ENCODE results near the gene CDH23. TPM values are rescaled to one million over a fixed set of nuclear protein-coding genes. Genes with fewer than 3 reads are reported as not detected.

CDH23 gene
- total and polyA plus RNA-seq, 2 of the 8 experiments (the other 6 are each of a cell fraction or from before 2014, with no cell fraction given), result 1.9 to 4.9 TPM

DNA sequence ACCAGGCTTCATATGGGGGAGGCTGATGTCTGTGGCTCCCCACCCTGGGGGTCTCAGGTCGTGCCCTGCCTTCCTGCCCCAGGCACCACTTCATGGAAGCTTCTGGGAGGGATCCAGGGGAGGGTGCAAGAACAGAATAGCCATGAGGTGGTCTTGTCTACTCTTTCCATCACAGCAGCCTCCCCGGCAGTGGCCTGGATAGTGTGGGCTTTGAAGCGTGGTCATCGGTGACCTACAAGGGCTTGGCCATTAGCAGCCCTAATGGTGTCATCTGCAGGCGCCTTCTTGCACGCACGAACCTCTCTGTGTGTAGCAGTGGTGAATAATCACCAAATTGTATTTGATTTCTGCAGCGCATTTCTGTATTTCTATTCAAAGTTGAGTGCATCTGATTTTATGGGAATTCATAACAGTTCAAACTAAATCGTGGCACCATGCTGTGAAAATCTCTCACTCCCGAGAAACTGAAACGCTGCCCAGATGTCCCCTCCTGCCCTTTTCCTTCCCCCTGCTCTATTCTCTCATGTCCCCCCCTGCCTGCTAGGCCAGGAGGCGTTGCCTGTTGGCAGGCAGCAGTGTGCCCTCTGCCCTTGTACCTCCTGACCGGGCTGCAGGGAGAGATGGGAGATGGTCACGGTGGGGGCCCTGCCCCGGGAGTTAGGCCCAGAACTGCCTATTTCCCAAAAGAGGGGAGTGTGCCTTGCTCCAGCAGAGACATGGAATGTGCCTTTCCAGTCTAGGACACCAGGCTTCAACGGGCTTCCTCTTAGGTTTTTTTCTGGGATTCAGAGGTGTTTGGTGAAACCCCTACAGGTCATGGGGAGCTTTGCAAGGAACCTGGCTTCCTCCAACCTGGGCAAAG, 34.8 kb downstream of the CDH23 start:
- Histone ChIP-seq H2AFZ (ENCODE audit: low read length) (no peak overlapping the region), H2BK15ac (ENCODE audit: low read length) (no peak overlapping the region), H4K91ac (replicated peaks; ENCODE audit: insufficient read length, low read length) (no peak overlapping the region), H4K20me1 (replicated peaks in 1 of 2; ENCODE audit: control insufficient read depth in 1 of 2, insufficient read depth in 2 of 2, low read length in 2 of 2) (peaks cover 0 to 6% of the 10 kb centered on the region in 2 experiments), H3K79me2 (ENCODE audit: control insufficient read depth in 1 of 2, insufficient read depth in 2 of 2, low read length in 2 of 2) (no peaks in the 10 kb centered on the region), H3K23me2 (ENCODE audit: low read depth, low read length) (peaks cover 4% of the 10 kb centered on the region; the same call in 1 of the 2 replicates), H3K4me1 (replicated peaks in 1 of 4; ENCODE audit: control insufficient read depth in 3 of 4, insufficient read depth in 4 of 4, low read length in 3 of 4) (peaks cover 0 to 2% (median 0%) of the 10 kb centered on the region in 4 experiments; a peak in 2 of 7 replicates), H2AK5ac (ENCODE audit: low read depth, low read length) (no peak overlapping the region), H3K9me3 (ENCODE audit: insufficient read depth in 2 of 2, low read depth in 1 of 2, low read length in 1 of 2) (no peaks in the 10 kb centered on the region), H2BK5ac (ENCODE audit: low read depth, low read length) (no peak overlapping the region), H3K27ac (ENCODE audit: low read depth, low read length) (no peak overlapping the region), H3K27me3 (replicated peaks in 1 of 4; ENCODE audit: control insufficient read depth in 3 of 4, extremely low read depth in 1 of 4, insufficient read depth in 3 of 4, low read length in 3 of 4) (no peaks in the 10 kb centered on the region), H3K56ac (replicated peaks; ENCODE audit: insufficient read length, low read depth, low read length) (no peak overlapping the region), H2BK12ac (ENCODE audit: low read depth, low read length) (no peak overlapping the region), H3K36me3 (ENCODE audit: control insufficient read depth in 2 of 4, insufficient read depth in 4 of 4, low read length in 3 of 4) (no peaks in the 10 kb centered on the region), H3K4me2 (ENCODE audit: insufficient read depth in 1 of 2, low read depth in 2 of 2, low read length in 2 of 2) (no peak overlapping the region), H3K4me3 (ENCODE audit: extremely low read depth in 1 of 4, insufficient read depth in 2 of 4, low read depth in 3 of 4, low read length in 4 of 4) (no peak overlapping the region), H3K9ac (replicated peaks in 1 of 4; ENCODE audit: extremely low read depth in 1 of 4, low read depth in 3 of 4, low read length in 3 of 4) (no peak overlapping the region), H2BK120ac (replicated peaks; ENCODE audit: low read depth, low read length) (no peak overlapping the region), H3K4ac (replicated peaks; ENCODE audit: insufficient read length, low read depth, low read length) (no peak overlapping the region), H2BK20ac (ENCODE audit: low read length) (no peak overlapping the region), H4K8ac (ENCODE audit: extremely low read depth, insufficient read depth, low read length) (no peak overlapping the region), H4K5ac (ENCODE audit: insufficient read length, low read depth, low read length) (no peak overlapping the region), H3K79me1 (ENCODE audit: low read depth, low read length) (no peaks in the 10 kb centered on the region), H3K14ac (ENCODE audit: insufficient read length) (no peak overlapping the region), H3K23ac (ENCODE audit: insufficient read length) (no peak overlapping the region), H3K18ac (ENCODE audit: extremely low read depth, low read length) (no peak overlapping the region)
- CTCF ChIA-PET (ENCODE audit: partially characterized antibody), result interaction anchor here (0.6 to 7.2 kb wide), 29 partner anchors 8 to 449 kb away, joined by 3 to 87 read pairs (median 5); partner anchors contain the start of genes CDH23 and SLC29A3
- FAIRE-seq, result no peak
- peak in 1 of 2 experiments; percentile 38; a peak in 2 of 4 replicates for TF ChIP-seq RAD21 (IDR thresholded peaks at IDR 0.05 in 1 of 2, conservative IDR thresholded peaks at IDR 0.05 in 1 of 2; ENCODE audit: low read depth in 2 of 2, low read length in 2 of 2)
- TF ChIP-seq SP4 (IDR thresholded peaks at IDR 0.05; ENCODE audit: low read length), result no peak
- no peak for TF ChIP-seq CBX8 (IDR thresholded peaks at IDR 0.05; ENCODE audit: borderline replicate concordance, low read depth, low read length)
- peak; percentile 36 to 62 (median 54) for TF ChIP-seq CTCF (IDR thresholded peaks at IDR 0.05; ENCODE audit: control extremely low read depth in 1 of 3, insufficient read depth in 1 of 3, low read depth in 1 of 3, low read length in 3 of 3)
- POLR2A ChIA-PET (ENCODE audit: partially characterized antibody), result interaction anchor here (0.6 to 1.0 kb wide), 2 partner anchors 9 to 230 kb away, joined by 3 to 5 read pairs; no protein-coding TSS in a partner anchor
- peak in 1 of 2 experiments; percentile 58 for DNase-seq (ENCODE audit: low read depth in 1 of 2, low spot score in 2 of 2)
- 89% methylated on average over 14 of the region's 16 CpGs; no CpG with 5 or more reads in 1 of the 2 experiments for WGBS, 2 experiments (ENCODE audit: extremely low coverage in 1 of 2, insufficient coverage in 1 of 2, insufficient read length in 1 of 2, insufficient replicate concordance in 2 of 2, low coverage in 1 of 2, low lambda C conversion rate in 2 of 2, missing lambda C conversion rate in 1 of 2)
